Upper lobe of right lung (tissue), 1 donor: ENCODE results near the gene RNF40. TPM values are rescaled to one million over a fixed set of nuclear protein-coding genes. Genes with fewer than 3 reads are reported as not detected.

Experiments used
- ATAC-seq: fragments of 200-7000 bp; cut with Tn5 transposase; one replicate; pipeline ENCODE4 v1.9.1; 2020; ENCODE audit warnings: mild to moderate bottlenecking, moderate library complexity
- DNase-seq: peaks from one replicate; pipeline ENCODE4 v3.0.0-alpha.2; 2020
- H3K27ac ChIP-seq: fragments of 200-600 bp; one replicate; pipeline ENCODE4 v1.8.0; 2022
- H3K27me3 ChIP-seq: fragments of 200-600 bp; one replicate; pipeline ENCODE4 v1.8.0; 2022; ENCODE audit warnings: mild to moderate bottlenecking
- H3K36me3 ChIP-seq: fragments of 200-600 bp; one replicate; pipeline ENCODE4 v1.8.0; 2022
- H3K4me1 ChIP-seq: fragments of 200-600 bp; one replicate; pipeline ENCODE4 v1.8.0; 2022
- H3K4me3 ChIP-seq: fragments of 200-600 bp; one replicate; pipeline ENCODE4 v1.8.0; 2022; ENCODE audit warnings: mild to moderate bottlenecking
- H3K9me3 ChIP-seq: fragments of 200-600 bp; one replicate; pipeline ENCODE4 v1.8.0; 2022
- CTCF ChIP-seq: fragments of 200-600 bp; IDR thresholded peaks from one replicate; pipeline ENCODE4 v1.8.0; 2022; ENCODE audit warnings: antibody characterized with exemption
- intact Hi-C: fragments of 100-400 bp; cut with DNase I; formaldehyde crosslinking; loops from one replicate; pipeline ENCODE4 v1.11.0; 2022
- total RNA-seq: library from RNA; stranded (reverse); fragmentation: NEBNext Ultra II Directional; extraction: Animal tissue kit (Norgen Biotek cat#: 25700); gene quantifications from one replicate; pipeline ENCODE4 v1.2.1, GENCODE V29; 2021
- donor health status: DM: no; HTN: yes; CAD: no; lungs with severe emphysema.

Gene RNF40
- total RNA-seq, 1 donor from 2014 or later: 93.6 TPM

- peaks cover 22% of the 10 kb centered on the region for H3K4me1 ChIP-seq
- no peaks in the 10 kb centered on the region for H3K27me3 ChIP-seq
- H3K27ac ChIP-seq: no peak overlapping the region
- peaks cover 43% of the 10 kb centered on the region for H3K36me3 ChIP-seq
- no peak overlapping the region for H3K4me3 ChIP-seq
- no peak for ATAC-seq
- DNase-seq: no peak
- no peaks in the 10 kb centered on the region for H3K9me3 ChIP-seq
- intact Hi-C loops: no loop called here
- TF ChIP-seq CTCF: no peak
Measured at GRCh38 chr16:30744183-30744582, 17.9 kb upstream of the RNF40 start.

GRCh38 chr16:30745082-30745481 is 17.0 kb upstream of the RNF40 start:
- H3K27me3 ChIP-seq: no peaks in the 10 kb centered on the region
- TF ChIP-seq CTCF: no peak
- H3K27ac ChIP-seq: no peak overlapping the region
- H3K9me3 ChIP-seq: no peaks in the 10 kb centered on the region
- no peak for ATAC-seq
- H3K4me3 ChIP-seq: no peak overlapping the region
- H3K36me3 ChIP-seq: peaks cover 40% of the 10 kb centered on the region
- no peak for DNase-seq
- intact Hi-C loops: no loop called here
- peaks cover 16% of the 10 kb centered on the region for H3K4me1 ChIP-seq

- Histone ChIP-seq H3K27me3 (no peaks in the 10 kb centered on the region), H3K4me1 (peaks cover 7% of the 10 kb centered on the region), H3K4me3 (no peak overlapping the region), H3K27ac (peak overlapping the region; percentile 78), H3K36me3 (peaks cover 47% of the 10 kb centered on the region), H3K9me3 (no peaks in the 10 kb centered on the region)
- TF ChIP-seq CTCF: no peak
- ATAC-seq: no peak
- DNase-seq: no peak
- intact Hi-C loops: no loop called here
Measured at GRCh38 chr16:30746638-30747175, 15.4 kb upstream of the RNF40 start.

- Histone ChIP-seq H3K4me1 (peaks cover 7% of the 10 kb centered on the region), H3K36me3 (peaks cover 46% of the 10 kb centered on the region), H3K27me3 (no peaks in the 10 kb centered on the region), H3K4me3 (peak overlapping the region; percentile 70), H3K9me3 (no peaks in the 10 kb centered on the region), H3K27ac (peak overlapping the region; percentile 78)
- intact Hi-C loops: no loop called here
- DNase-seq: no peak
- no peak for TF ChIP-seq CTCF
- ATAC-seq: no peak
Measured at GRCh38 chr16:30747331-30747730, 14.8 kb upstream of the RNF40 start.

- H3K27me3 ChIP-seq: no peaks in the 10 kb centered on the region
- no peaks in the 10 kb centered on the region for H3K9me3 ChIP-seq
- peaks cover 7% of the 10 kb centered on the region for H3K4me1 ChIP-seq
- intact Hi-C loops: no loop called here
- ATAC-seq (peak; percentile 99), DNase-seq (peak; percentile 100)
- TF ChIP-seq CTCF: no peak
- peak within 1 kb of the TSS; percentile 70 for H3K4me3 ChIP-seq
- peaks cover 46% of the 10 kb centered on the region for H3K36me3 ChIP-seq
- peak within 1 kb of the TSS; percentile 78 for H3K27ac ChIP-seq
Measured at GRCh38 chr16:30747799-30748633, 14.1 kb upstream of the RNF40 start, which contains the start of gene PHKG2. Gene PHKG2, plus strand, starts transcription at chr16:30748425. Its CDS starts 396 bp downstream, at chr16:30748821.
